Cardiac fibroblast (primary cell): ENCODE measurements around the gene RAB11A.

Experiments used
- DNase-seq, 2 donors: peaks; one replicate each; pipeline versions ENCODE4 v3.0.0 to v3.0.0-alpha.2; 2010; ENCODE audit warnings: low read depth in 2 of 2
- H3K4me3 ChIP-seq, 2 donors: replicated peaks in 1 of 2; 1 replicate in 1 of 2; 2 replicates in 1 of 2; pipeline ENCODE4 v1.5.1; 2011; ENCODE audit warnings: low read depth in 2 of 2, low read length in 2 of 2, mild to moderate bottlenecking in 2 of 2, moderate library complexity in 1 of 2
- CTCF ChIP-seq: IDR thresholded peaks from one replicate; pipeline ENCODE4 v1.5.1; 2011; ENCODE audit warnings: low read depth, mild to moderate bottlenecking, low read length, inconsistent platforms

Gene RAB11A

GRCh38 chr15:65869126-65869953, at the start of gene RAB11A:
RAB11A (plus strand) TSS chr15:65869491; CDS start chr15:65869586, 95 bp downstream.
- peak; percentile 19 for TF ChIP-seq CTCF

DNA sequence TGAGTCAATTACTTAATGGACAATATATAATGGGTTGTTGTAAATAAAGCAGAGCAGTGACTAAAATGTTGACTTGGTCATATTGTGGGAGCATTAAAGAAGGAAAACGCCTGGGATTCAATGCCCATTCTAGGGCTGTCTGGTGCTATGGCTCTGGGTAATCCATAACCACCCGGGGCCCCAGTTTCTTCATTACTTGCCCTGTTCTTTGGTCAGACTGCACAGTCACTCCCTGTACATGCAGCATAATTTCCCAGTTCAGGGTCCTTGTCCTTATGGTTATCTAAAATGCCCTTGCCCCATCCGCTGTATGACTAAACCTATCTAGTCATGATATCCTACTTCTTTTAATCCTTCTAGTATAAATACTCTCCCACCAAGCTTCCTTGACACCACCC, 49.7 kb upstream of the RAB11A start:
- DNase-seq, result peak in 1 of 2 donors; percentile 20
- H3K4me3 ChIP-seq, result no peak overlapping the region
- TF ChIP-seq CTCF, result no peak

More at GRCh38 chr15:65869126-65869953, at the start of gene RAB11A:
- peak; percentile 97 to 98 for DNase-seq
- H3K4me3 ChIP-seq, result peak within 1 kb of the TSS; percentile 98 to 99

DNA sequence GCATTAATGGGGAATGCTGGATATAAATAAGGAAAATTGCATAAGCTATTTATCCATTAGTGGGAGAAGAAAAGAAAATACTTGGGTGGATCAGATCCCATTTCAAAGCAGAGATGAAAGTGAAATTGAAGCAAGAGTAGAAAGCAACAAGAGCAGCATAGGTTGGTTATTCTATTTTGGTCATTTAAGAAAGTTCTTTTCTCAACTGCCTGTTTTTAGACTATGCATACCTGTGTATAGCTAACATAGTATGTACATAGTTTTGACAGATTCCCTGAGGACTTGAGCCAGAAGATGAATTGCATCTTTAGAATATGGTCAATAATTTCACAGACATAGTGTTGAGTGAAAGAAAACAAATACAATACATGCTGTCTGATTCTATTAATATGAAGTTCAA, 48.2 kb upstream of the RAB11A start:
- no peak for DNase-seq
- TF ChIP-seq CTCF, result no peak
- no peak overlapping the region for H3K4me3 ChIP-seq

GRCh38 chr15:65822316-65822715, 47.0 kb upstream of the RAB11A start:
- no peak for DNase-seq
- H3K4me3 ChIP-seq, result no peak overlapping the region
- no peak for TF ChIP-seq CTCF

GRCh38 chr15:65824031-65824743, 45.1 kb upstream of the RAB11A start:
- peak; percentile 79 to 81 for DNase-seq

GRCh38 chr15:65824941-65825544, 44.2 kb upstream of the RAB11A start:
- peak; percentile 78 to 82 for DNase-seq
- H3K4me3 ChIP-seq, result no peak overlapping the region
- TF ChIP-seq CTCF, result no peak

More at GRCh38 chr15:65824031-65824743, 45.1 kb upstream of the RAB11A start:
- peak; percentile 83 for TF ChIP-seq CTCF
- no peak overlapping the region for H3K4me3 ChIP-seq
